CD14-positive monocyte (primary cell): ENCODE results near the gene GPSM3. TPM values are rescaled to one million over a fixed set of nuclear protein-coding genes. Genes with fewer than 3 reads are reported as not detected.

Experiments used
- DNase-seq, 3 donors: peaks; one replicate each; pipeline ENCODE4 v3.0.0-alpha.2; 2011 to 2022
- H2AFZ ChIP-seq: 2 replicates; pipeline ENCODE4 v1.6.0; 2012; ENCODE audit warnings: mild to moderate bottlenecking, low read depth, low read length, inconsistent platforms; ENCODE audit not compliant: insufficient read depth, poor library complexity, severe bottlenecking
- H3K27ac ChIP-seq, 2 donors: 1 replicate in 1 of 2; 2 replicates in 1 of 2; pipeline ENCODE4 v1.5.1; 2012 to 2013; ENCODE audit warnings: low read length in 2 of 2, control low read depth in 1 of 2, inconsistent platforms in 1 of 2, low read depth in 1 of 2, mild to moderate bottlenecking in 1 of 2
- H3K27me3 ChIP-seq, 2 donors: one replicate each; pipeline versions ENCODE4 v1.6.0 to v1.6.1; 2011 to 2013; ENCODE audit warnings: low read length in 2 of 2; ENCODE audit not compliant: control insufficient read depth in 2 of 2, insufficient read depth in 2 of 2
- H3K36me3 ChIP-seq, 2 donors: replicated peaks in 1 of 2; 1 replicate in 1 of 2; 2 replicates in 1 of 2; pipeline versions ENCODE4 v1.5.1 to v1.6.1; 2012 to 2013; ENCODE audit warnings: low read length in 2 of 2, control low read depth in 1 of 2, inconsistent platforms in 1 of 2, mild to moderate bottlenecking in 1 of 2; ENCODE audit not compliant: insufficient read depth in 2 of 2, control insufficient read depth in 1 of 2
- H3K4me1 ChIP-seq, 2 donors: 1 replicate in 1 of 2; 2 replicates in 1 of 2; pipeline versions ENCODE4 v1.5.1 to v1.6.1; 2012 to 2013; ENCODE audit warnings: low read length in 2 of 2, control low read depth in 1 of 2, inconsistent platforms in 1 of 2, mild to moderate bottlenecking in 1 of 2, moderate library complexity in 1 of 2; ENCODE audit not compliant: insufficient read depth in 2 of 2, control insufficient read depth in 1 of 2
- H3K4me2 ChIP-seq: replicated peaks from 2 replicates; pipeline ENCODE3; 2012; ENCODE audit warnings: low read length, moderate library complexity, mild to moderate bottlenecking; ENCODE audit not compliant: poor library complexity, severe bottlenecking; ENCODE audit errors: extremely low read depth
- H3K4me3 ChIP-seq, 3 experiments: fragments of 200-600 bp in 1 of 3; sonication (generic) in 1 of 3; replicated peaks in 1 of 3; 1 replicate in 2 of 3; 2 replicates in 1 of 3; pipeline ENCODE4 v1.5.1; 2011 to 2013; ENCODE audit warnings: low read length in 3 of 3, mild to moderate bottlenecking in 3 of 3, control low read depth in 2 of 3, low read depth in 2 of 3, inconsistent platforms in 1 of 3, moderate library complexity in 1 of 3
- H3K79me2 ChIP-seq: 2 replicates; pipeline ENCODE4 v1.6.0; 2012; ENCODE audit warnings: mild to moderate bottlenecking, control low read depth, inconsistent platforms, low read length, moderate library complexity; ENCODE audit not compliant: insufficient read depth
- H3K9ac ChIP-seq: 2 replicates; pipeline ENCODE4 v1.6.0; 2017; ENCODE audit warnings: low read length, mild to moderate bottlenecking; ENCODE audit not compliant: insufficient read depth, poor library complexity, severe bottlenecking
- H3K9me3 ChIP-seq, 2 donors: replicated peaks in 1 of 2; 1 replicate in 1 of 2; 2 replicates in 1 of 2; pipeline versions ENCODE4 v1.5.1 to v1.6.1; 2012 to 2013; ENCODE audit warnings: low read length in 2 of 2, control low read depth in 1 of 2; ENCODE audit not compliant: control insufficient read depth in 1 of 2, insufficient read depth in 1 of 2
- H4K20me1 ChIP-seq: 2 replicates; pipeline ENCODE4 v1.6.0; 2012; ENCODE audit warnings: mild to moderate bottlenecking, low read length, control low read depth, moderate library complexity; ENCODE audit not compliant: insufficient read depth
- H3K27ac Mint-ChIP-seq, 7 donors: one replicate each; pipeline ENCODE4 v1.8.0; 2020; ENCODE audit warnings: mild to moderate bottlenecking in 7 of 7, mixed read lengths in 7 of 7, moderate library complexity in 6 of 7, inconsistent platforms in 2 of 7
- H3K27me3 Mint-ChIP-seq, 3 donors: one replicate each; pipeline ENCODE4 v1.8.0; 2021 to 2022; ENCODE audit warnings: low read depth in 3 of 3, mild to moderate bottlenecking in 3 of 3, mixed read lengths in 3 of 3, moderate library complexity in 3 of 3, inconsistent platforms in 1 of 3
- H3K36me3 Mint-ChIP-seq, 2 donors: one replicate each; pipeline ENCODE4 v1.8.0; 2020; ENCODE audit warnings: mixed read lengths in 2 of 2, inconsistent platforms in 1 of 2, mild to moderate bottlenecking in 1 of 2
- H3K4me1 Mint-ChIP-seq: one replicate; pipeline ENCODE4 v1.8.0; 2020; ENCODE audit warnings: mild to moderate bottlenecking, mixed read lengths
- H3K4me3 Mint-ChIP-seq, 2 donors: one replicate each; pipeline ENCODE4 v1.8.0; 2020; ENCODE audit warnings: mild to moderate bottlenecking in 2 of 2, mixed read lengths in 2 of 2, moderate library complexity in 1 of 2
- H3K9me3 Mint-ChIP-seq, 7 donors: one replicate each; pipeline ENCODE4 v1.8.0; 2020 to 2022; ENCODE audit warnings: mixed read lengths in 7 of 7, mild to moderate bottlenecking in 6 of 7, moderate library complexity in 6 of 7, inconsistent platforms in 2 of 7
- CTCF ChIP-seq: fragments of 200-600 bp; IDR thresholded peaks from one replicate; pipeline ENCODE4 v1.8.0; 2022; ENCODE audit warnings: antibody characterized with exemption, mild to moderate bottlenecking
- WGBS: methylation state at CpG from one replicate; pipeline ENCODE4 v1.1.5; 2013; ENCODE audit warnings: missing lambda C conversion rate; ENCODE audit not compliant: insufficient coverage; 5-methylcytosine and 5-hydroxymethylcytosine counted together
- intact Hi-C, 2 donors: fragments of 100-400 bp; cut with micrococcal nuclease; formaldehyde crosslinking; loops; one replicate each; pipeline versions ENCODE4 v1.15.0 to v1.15.1; 2023
- polyA plus RNA-seq, 3 donors: library from polyadenylated mRNA; depleted of rRNA in 1 of 3; unstranded in 2 of 3; stranded (reverse) in 1 of 3; fragments of 300-500 nt in 2 of 3; fragments of >200 nt in 1 of 3; fragmentation: Illumina TruSeq in 2 of 3; gene quantifications; 1 replicate in 2 of 3; 2 replicates in 1 of 3; pipeline ENCODE4 v1.2.3, GENCODE V29; 2012 to 2021

Gene GPSM3
- polyA plus RNA-seq, 3 donors = 86.1 to 340 (median 101) TPM

- WGBS = 100% methylated on average over 4 of the region's 9 CpGs
- H3K27me3 Mint-ChIP-seq = peaks cover 9 to 15% (median 13%) of the 10 kb centered on the region in 3 donors
- no peak overlapping the region for H3K9ac ChIP-seq
These were observed 9.7 kb upstream of the GPSM3 start for GRCh38 chr6:32202186-32202585.

GRCh38 chr6:32200711-32201475 lies 8.4 kb upstream of the GPSM3 start:
- no peak overlapping the region for H3K4me3 ChIP-seq
- no peak for DNase-seq
- Mint-ChIP-seq H3K36me3 (no peaks in the 10 kb centered on the region), H3K4me1 (peaks cover 17% of the 10 kb centered on the region), H3K4me3 (no peak overlapping the region), H3K9me3 (peaks cover 0 to 2% (median 0%) of the 10 kb centered on the region in 7 donors), H3K27ac (peak overlapping the region in 1 of 7 donors; percentile 30), H3K27me3 (peaks cover 5 to 16% (median 7%) of the 10 kb centered on the region in 3 donors)
- H4K20me1 ChIP-seq = no peaks in the 10 kb centered on the region
- H2AFZ ChIP-seq = no peak overlapping the region
- H3K9ac ChIP-seq = no peak overlapping the region
- no peaks in the 10 kb centered on the region for H3K36me3 ChIP-seq
- WGBS = 96% methylated on average over 11 of the region's 13 CpGs
- no peak overlapping the region for H3K4me2 ChIP-seq
- no peak overlapping the region for H3K27ac ChIP-seq
- H3K9me3 ChIP-seq = no peaks in the 10 kb centered on the region
- H3K27me3 ChIP-seq = no peaks in the 10 kb centered on the region
- H3K79me2 ChIP-seq = no peaks in the 10 kb centered on the region
- intact Hi-C loops = no loop called here
- peaks cover 15 to 19% of the 10 kb centered on the region in 2 donors for H3K4me1 ChIP-seq
- TF ChIP-seq CTCF = no peak

More at GRCh38 chr6:32202186-32202585, 9.7 kb upstream of the GPSM3 start:
- H2AFZ ChIP-seq = no peak overlapping the region
- no peak overlapping the region for H3K4me2 ChIP-seq
- no peaks in the 10 kb centered on the region for H3K36me3 ChIP-seq
- H3K27ac ChIP-seq = no peak overlapping the region
- no peak overlapping the region for H3K4me3 ChIP-seq
- Mint-ChIP-seq H3K9me3 (peaks cover 0 to 6% (median 0%) of the 10 kb centered on the region in 7 donors), H3K4me1 (peaks cover 10% of the 10 kb centered on the region), H3K36me3 (no peaks in the 10 kb centered on the region), H3K4me3 (no peak overlapping the region), H3K27ac (no peak overlapping the region)
- no peaks in the 10 kb centered on the region for H3K27me3 ChIP-seq
- H3K79me2 ChIP-seq = no peaks in the 10 kb centered on the region
- no peaks in the 10 kb centered on the region for H3K9me3 ChIP-seq
- DNase-seq = no peak
- no peak for TF ChIP-seq CTCF
- peaks cover 6 to 9% of the 10 kb centered on the region in 2 donors for H3K4me1 ChIP-seq
- no peaks in the 10 kb centered on the region for H4K20me1 ChIP-seq
- intact Hi-C loops = no loop called here
